ENCODE data around the gene CEP131.

GRCh38 chr17:81210466-81210865 lies 12.3 kb downstream of the CEP131 start:
- TF ChIP-seq, protein P1, sequence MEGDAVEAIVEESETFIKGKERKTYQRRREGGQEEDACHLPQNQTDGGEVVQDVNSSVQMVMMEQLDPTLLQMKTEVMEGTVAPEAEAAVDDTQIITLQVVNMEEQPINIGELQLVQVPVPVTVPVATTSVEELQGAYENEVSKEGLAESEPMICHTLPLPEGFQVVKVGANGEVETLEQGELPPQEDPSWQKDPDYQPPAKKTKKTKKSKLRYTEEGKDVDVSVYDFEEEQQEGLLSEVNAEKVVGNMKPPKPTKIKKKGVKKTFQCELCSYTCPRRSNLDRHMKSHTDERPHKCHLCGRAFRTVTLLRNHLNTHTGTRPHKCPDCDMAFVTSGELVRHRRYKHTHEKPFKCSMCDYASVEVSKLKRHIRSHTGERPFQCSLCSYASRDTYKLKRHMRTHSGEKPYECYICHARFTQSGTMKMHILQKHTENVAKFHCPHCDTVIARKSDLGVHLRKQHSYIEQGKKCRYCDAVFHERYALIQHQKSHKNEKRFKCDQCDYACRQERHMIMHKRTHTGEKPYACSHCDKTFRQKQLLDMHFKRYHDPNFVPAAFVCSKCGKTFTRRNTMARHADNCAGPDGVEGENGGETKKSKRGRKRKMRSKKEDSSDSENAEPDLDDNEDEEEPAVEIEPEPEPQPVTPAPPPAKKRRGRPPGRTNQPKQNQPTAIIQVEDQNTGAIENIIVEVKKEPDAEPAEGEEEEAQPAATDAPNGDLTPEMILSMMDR (IDR thresholded peaks at IDR 0.05; ENCODE audit: poor library complexity, severe bottlenecking) = no peak
- TF ChIP-seq EZH2 (IDR thresholded peaks at IDR 0.05; ENCODE audit: borderline replicate concordance, insufficient read depth, low read length, poor library complexity, severe bottlenecking) = no peak
- no peak for TF ChIP-seq EP300 (conservative IDR thresholded peaks at IDR 0.05; ENCODE audit: poor library complexity, severe bottlenecking)
